C4-2B (cell line): ENCODE data around the gene PRRT4.
A peak's percentile ranks its signal among the peaks of the same experiment; 100 is the strongest.

Source experiments
- H3K27ac ChIP-seq: fragments of 450-650 bp; 2 replicates; pipeline ENCODE4 v1.5.1; 2017
- ZFX ChIP-seq: fragments of 450-650 bp; IDR thresholded peaks from 2 replicates; pipeline ENCODE4 v1.6.1; 2017
- TF ChIP-seq, protein P1 (sequence below): fragments of 450-650 bp; conservative IDR thresholded peaks from 2 replicates; pipeline ENCODE4 v1.5.1; 2017; ENCODE audit warnings: mild to moderate bottlenecking

PRRT4 gene

DNA sequence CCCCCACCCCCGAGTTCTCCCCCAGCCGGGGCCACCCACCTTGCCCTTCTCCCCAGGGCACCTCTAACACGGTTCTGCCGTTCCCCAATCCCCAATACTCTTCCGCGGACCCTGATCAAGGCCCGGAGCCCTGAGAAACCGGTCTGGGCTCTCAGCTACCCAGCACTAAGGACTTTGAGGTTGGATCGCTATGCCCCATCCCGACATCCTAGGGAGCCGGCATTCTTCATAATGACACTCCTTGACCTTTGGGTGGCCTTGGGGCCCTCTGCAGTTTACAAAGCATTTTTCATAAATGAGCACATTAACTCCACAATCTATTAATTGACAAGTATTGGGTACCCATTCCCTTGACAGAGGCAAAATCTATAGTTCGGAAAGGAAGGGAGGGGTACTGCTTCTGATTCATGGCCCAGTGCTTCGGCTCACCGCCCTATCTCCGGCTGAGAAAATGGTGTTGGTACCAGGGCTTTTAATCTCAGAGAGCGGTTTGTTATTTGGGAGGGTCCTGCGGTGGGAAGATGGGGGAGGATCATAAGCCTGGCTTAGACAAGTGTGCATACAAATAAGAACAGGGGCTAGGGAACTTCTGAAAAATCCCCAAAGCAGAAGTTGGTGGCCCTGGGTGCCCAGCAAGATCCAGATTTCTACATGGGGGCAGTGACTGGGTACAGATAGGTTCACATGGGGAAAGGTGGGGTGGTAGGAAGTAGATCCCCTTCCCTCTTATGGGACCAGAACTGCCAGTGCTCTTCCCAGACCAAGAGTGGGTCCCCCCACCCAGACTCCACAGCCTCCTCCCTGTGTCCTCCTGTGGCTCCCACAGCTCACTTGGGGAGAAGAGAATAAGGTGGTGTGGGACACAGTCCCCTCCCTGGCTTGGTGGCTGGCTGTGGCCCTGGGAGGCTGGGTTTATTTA, 45.1 kb upstream of the PRRT4 start:
- TF ChIP-seq ZFX, result no peak
- TF ChIP-seq, protein P1, sequence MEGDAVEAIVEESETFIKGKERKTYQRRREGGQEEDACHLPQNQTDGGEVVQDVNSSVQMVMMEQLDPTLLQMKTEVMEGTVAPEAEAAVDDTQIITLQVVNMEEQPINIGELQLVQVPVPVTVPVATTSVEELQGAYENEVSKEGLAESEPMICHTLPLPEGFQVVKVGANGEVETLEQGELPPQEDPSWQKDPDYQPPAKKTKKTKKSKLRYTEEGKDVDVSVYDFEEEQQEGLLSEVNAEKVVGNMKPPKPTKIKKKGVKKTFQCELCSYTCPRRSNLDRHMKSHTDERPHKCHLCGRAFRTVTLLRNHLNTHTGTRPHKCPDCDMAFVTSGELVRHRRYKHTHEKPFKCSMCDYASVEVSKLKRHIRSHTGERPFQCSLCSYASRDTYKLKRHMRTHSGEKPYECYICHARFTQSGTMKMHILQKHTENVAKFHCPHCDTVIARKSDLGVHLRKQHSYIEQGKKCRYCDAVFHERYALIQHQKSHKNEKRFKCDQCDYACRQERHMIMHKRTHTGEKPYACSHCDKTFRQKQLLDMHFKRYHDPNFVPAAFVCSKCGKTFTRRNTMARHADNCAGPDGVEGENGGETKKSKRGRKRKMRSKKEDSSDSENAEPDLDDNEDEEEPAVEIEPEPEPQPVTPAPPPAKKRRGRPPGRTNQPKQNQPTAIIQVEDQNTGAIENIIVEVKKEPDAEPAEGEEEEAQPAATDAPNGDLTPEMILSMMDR, result no peak
- peak overlapping the region; percentile 96 for H3K27ac ChIP-seq

DNA sequence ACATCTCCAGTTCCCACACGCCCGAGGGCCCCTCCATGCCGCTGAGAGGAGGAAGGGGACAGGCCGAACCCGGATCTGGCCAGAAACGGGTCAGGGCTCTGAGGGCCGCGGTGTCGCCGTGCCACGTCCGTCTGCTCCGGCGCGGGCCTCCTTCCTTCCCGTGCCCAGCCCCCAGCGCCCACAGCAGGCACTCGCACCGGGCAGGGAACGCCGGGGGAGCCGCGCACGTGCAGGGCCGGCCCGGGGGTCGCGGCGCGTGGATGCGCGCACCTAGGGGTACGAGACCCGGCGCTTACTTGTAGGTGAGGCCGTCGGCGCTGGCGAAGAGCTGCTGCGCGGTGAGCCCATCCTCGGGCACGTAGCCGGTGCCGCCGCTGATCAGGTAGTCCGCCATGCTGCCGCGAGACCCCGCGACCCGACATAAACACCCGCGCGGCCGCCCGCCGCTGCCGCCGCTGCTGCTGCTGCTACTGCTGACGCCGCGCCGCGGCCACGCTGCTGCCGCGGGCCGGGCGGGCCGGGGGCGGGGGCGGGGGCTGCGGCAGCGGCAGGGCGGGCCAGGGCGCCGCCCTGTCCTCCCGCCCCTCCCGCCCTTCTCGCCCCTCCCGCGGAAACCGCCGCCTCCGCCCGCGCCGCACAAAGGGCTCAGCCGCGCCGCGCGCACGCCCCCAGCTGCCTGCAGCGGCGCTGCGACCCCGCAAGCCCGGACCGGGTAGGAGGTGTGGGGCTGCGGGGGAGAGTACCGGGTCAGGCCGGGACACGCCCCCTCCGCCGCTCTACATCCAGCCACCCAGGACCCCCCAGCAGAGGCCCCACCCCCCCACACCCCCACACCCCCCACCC, 44.2 kb upstream of the PRRT4 start:
- TF ChIP-seq, protein P1, result no peak; the same call in 1 of the 2 replicates
- peak; percentile 91 for TF ChIP-seq ZFX
- peak overlapping the region; percentile 96 for H3K27ac ChIP-seq

DNA sequence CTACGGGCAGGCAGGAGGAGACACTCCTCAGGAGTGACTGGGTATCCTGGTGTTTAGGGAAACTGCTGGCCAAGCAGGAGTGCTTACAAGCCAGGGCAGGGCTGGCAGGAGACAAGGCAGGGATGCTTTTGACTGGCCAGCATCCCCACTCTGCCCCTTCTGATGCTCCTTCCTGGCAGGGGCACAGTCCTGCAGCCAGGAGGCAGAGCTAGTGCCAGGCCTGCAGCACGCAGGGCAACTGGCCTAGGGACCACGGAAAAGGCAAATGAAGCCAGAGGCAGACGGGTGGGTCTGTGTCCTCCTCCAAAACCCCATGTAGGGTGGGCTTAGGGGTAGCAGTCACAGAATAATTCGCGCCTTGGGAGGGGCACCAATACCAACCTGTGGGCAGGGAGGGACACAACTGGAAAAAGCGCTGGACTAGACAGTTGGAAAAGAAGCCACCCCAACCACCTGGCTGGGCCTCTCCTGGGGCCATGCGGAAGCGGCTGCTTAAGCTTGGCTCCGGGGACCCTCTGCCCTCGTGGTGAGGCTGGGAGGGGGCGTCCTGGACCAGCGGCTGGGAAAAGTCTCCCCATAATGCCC, 43.5 kb upstream of the PRRT4 start:
- H3K27ac ChIP-seq, result peak overlapping the region; percentile 96

DNA sequence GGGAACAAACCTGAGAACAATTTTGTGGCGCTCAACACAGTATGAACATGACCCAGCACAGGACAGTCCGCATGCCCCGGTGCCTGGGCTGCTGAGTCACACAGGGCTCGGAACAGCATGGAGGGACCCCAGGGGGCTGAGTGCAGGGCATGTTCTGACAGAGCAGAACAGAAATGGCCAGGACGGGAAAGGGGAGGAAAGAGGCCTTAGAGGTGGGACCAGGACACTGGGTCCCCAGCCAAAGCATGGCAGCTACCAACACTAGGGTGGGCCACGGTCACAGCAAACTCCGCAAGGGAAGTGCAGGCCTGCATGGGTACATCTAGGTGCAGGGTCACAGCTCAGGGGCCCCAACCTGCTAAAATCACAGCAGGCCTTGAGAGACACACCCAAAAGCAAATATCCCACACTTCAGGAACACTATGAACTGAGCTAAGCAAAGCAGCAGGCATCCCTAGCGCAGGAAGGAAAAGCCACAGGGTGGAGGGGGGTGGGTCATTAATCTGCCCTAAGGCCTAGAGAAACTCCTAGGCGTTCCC, 42.7 kb upstream of the PRRT4 start:
- TF ChIP-seq, protein P1, result no peak
- TF ChIP-seq ZFX, result no peak
- H3K27ac ChIP-seq, result peak overlapping the region; percentile 96

More for the DNA sequence above, 43.5 kb upstream of the PRRT4 start:
- TF ChIP-seq, protein P1, result no peak; the same call in 1 of the 2 replicates
- no peak for TF ChIP-seq ZFX

DNA sequence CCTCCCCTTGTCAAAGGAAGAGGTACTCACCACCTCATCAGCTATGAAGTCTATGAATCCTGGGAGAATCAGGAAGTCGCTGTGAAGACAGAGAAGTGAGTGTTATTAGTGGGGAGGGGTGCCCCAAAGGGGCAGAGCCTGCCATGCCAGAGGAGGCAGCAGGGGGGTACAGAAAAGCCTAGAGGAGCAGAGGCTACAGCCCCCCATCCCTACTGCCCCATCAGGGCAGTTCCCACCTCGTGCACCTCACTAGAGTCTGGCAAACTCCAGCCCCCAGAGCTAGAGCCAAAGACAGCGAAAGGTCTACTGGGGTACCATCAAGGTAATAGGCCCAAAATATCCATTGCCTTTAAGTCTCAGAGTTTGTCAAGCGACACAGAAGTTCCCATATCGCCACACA, 42.2 kb upstream of the PRRT4 start:
- H3K27ac ChIP-seq, result peak overlapping the region; percentile 96; the same call in 1 of the 2 replicates
- no peak for TF ChIP-seq ZFX
- TF ChIP-seq, protein P1, result no peak

DNA sequence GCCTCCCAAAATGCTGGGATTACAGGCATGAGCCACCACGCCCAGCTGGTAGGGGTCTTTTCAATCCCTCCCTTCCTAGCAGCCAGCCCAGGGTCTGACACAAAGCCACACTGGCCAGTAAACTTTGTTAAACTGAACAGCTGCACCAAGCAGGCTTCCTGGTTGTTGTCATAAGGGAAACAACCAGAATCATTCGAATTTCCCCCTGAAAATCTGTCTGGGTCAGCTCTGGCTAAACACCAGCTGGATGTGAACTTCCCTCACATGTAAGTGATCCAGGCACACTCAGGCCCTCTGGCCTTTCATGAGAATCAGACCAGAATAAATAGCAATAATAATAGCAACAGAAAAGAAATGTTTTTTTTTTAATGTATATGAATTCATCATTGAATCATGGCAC, 40.9 kb upstream of the PRRT4 start:
- TF ChIP-seq ZFX, result no peak
- TF ChIP-seq, protein P1, result no peak
- no peak overlapping the region for H3K27ac ChIP-seq
